ENCODE measurements around the gene HIRIP3. TPM values are rescaled to one million over a fixed set of nuclear protein-coding genes. Genes with fewer than 3 reads are reported as not detected.

HIRIP3 gene
- polyA plus RNA-seq, 1 of the 3 experiments (the other 2 are of a cell fraction): 18.9 TPM

GRCh38 chr16:29984137-29984763 is 11.2 kb downstream of the HIRIP3 start:
- Histone ChIP-seq H3K27me3 (ENCODE audit: insufficient read depth) (no peaks in the 10 kb centered on the region), H3K27ac (ENCODE audit: low read depth in 2 of 2, low read length in 1 of 2) (no peak overlapping the region), H3K4me2 (no peak overlapping the region), H4K20me1 (ENCODE audit: insufficient read depth) (no peaks in the 10 kb centered on the region), H2AFZ (ENCODE audit: low read depth) (no peak overlapping the region), H3F3A (replicated peaks; ENCODE audit: insufficient read depth) (no peaks in the 10 kb centered on the region), H3K4me3 (ENCODE audit: low read depth in 2 of 2, low read length in 1 of 2) (no peak overlapping the region), H3K4me1 (ENCODE audit: control insufficient read depth in 1 of 2, insufficient read depth in 2 of 2, low read depth in 1 of 2, low read length in 1 of 2) (no peaks in the 10 kb centered on the region), H3K9me2 (no peaks in the 10 kb centered on the region), H3K9me3 (no peaks in the 10 kb centered on the region), H3K79me2 (ENCODE audit: insufficient read depth) (no peaks in the 10 kb centered on the region), H3K9ac (no peak overlapping the region), H3K36me3 (replicated peaks in 1 of 2; ENCODE audit: control insufficient read depth in 1 of 2, insufficient read depth in 2 of 2, low read length in 1 of 2) (peaks cover 40 to 97% of the 10 kb centered on the region in 2 experiments)
- 89% methylated on average over 5 of the region's 6 CpGs for WGBS (ENCODE audit: low lambda C conversion rate)
- no peak for DNase-seq
- POLR2A ChIA-PET: no interaction called here
- TF ChIP-seq, protein P1, sequence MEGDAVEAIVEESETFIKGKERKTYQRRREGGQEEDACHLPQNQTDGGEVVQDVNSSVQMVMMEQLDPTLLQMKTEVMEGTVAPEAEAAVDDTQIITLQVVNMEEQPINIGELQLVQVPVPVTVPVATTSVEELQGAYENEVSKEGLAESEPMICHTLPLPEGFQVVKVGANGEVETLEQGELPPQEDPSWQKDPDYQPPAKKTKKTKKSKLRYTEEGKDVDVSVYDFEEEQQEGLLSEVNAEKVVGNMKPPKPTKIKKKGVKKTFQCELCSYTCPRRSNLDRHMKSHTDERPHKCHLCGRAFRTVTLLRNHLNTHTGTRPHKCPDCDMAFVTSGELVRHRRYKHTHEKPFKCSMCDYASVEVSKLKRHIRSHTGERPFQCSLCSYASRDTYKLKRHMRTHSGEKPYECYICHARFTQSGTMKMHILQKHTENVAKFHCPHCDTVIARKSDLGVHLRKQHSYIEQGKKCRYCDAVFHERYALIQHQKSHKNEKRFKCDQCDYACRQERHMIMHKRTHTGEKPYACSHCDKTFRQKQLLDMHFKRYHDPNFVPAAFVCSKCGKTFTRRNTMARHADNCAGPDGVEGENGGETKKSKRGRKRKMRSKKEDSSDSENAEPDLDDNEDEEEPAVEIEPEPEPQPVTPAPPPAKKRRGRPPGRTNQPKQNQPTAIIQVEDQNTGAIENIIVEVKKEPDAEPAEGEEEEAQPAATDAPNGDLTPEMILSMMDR (IDR thresholded peaks at IDR 0.05): no peak
- TF ChIP-seq EP300 (IDR thresholded peaks at IDR 0.05; ENCODE audit: borderline replicate concordance in 1 of 2, low read depth in 1 of 2, low read length in 1 of 2) (no peak), RCOR1 (IDR thresholded peaks at IDR 0.05; ENCODE audit: low read length) (no peak), YY1 (IDR thresholded peaks at IDR 0.05; ENCODE audit: low read depth) (no peak), SIN3A (IDR thresholded peaks at IDR 0.05; ENCODE audit: borderline replicate concordance, low read depth, low read length) (no peak), POLR2AphosphoS5 (IDR thresholded peaks at IDR 0.05; ENCODE audit: low read depth, low read length) (no peak), EZH2phosphoT487 (IDR thresholded peaks at IDR 0.05; ENCODE audit: borderline replicate concordance, low read depth) (no peak), SMC3 (IDR thresholded peaks at IDR 0.05; ENCODE audit: low read depth, low read length) (no peak), MEF2A (IDR thresholded peaks at IDR 0.05; ENCODE audit: borderline replicate concordance, low read depth) (no peak), TAF1 (IDR thresholded peaks at IDR 0.05; ENCODE audit: borderline replicate concordance, low read depth, low read length) (no peak), NRF1 (IDR thresholded peaks at IDR 0.05; ENCODE audit: low read depth, low read length) (no peak), JUND (IDR thresholded peaks at IDR 0.05) (no peak), FOSL2 (IDR thresholded peaks at IDR 0.05; ENCODE audit: borderline replicate concordance, low read depth) (no peak), TCF12 (IDR thresholded peaks at IDR 0.05) (no peak), FOXM1 (IDR thresholded peaks at IDR 0.05; ENCODE audit: low read depth) (no peak), REST (IDR thresholded peaks at IDR 0.05; ENCODE audit: low read depth, low read length) (no peak)
- TF ChIP-seq, protein P2, sequence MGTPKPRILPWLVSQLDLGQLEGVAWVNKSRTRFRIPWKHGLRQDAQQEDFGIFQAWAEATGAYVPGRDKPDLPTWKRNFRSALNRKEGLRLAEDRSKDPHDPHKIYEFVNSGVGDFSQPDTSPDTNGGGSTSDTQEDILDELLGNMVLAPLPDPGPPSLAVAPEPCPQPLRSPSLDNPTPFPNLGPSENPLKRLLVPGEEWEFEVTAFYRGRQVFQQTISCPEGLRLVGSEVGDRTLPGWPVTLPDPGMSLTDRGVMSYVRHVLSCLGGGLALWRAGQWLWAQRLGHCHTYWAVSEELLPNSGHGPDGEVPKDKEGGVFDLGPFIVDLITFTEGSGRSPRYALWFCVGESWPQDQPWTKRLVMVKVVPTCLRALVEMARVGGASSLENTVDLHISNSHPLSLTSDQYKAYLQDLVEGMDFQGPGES (IDR thresholded peaks at IDR 0.05; ENCODE audit: low read depth, low read length): no peak
- TF ChIP-seq, protein P3, sequence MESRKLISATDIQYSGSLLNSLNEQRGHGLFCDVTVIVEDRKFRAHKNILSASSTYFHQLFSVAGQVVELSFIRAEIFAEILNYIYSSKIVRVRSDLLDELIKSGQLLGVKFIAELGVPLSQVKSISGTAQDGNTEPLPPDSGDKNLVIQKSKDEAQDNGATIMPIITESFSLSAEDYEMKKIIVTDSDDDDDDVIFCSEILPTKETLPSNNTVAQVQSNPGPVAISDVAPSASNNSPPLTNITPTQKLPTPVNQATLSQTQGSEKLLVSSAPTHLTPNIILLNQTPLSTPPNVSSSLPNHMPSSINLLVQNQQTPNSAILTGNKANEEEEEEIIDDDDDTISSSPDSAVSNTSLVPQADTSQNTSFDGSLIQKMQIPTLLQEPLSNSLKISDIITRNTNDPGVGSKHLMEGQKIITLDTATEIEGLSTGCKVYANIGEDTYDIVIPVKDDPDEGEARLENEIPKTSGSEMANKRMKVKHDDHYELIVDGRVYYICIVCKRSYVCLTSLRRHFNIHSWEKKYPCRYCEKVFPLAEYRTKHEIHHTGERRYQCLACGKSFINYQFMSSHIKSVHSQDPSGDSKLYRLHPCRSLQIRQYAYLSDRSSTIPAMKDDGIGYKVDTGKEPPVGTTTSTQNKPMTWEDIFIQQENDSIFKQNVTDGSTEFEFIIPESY (IDR thresholded peaks at IDR 0.05; ENCODE audit: borderline replicate concordance, low read depth): no peak
- TF ChIP-seq, protein P4, sequence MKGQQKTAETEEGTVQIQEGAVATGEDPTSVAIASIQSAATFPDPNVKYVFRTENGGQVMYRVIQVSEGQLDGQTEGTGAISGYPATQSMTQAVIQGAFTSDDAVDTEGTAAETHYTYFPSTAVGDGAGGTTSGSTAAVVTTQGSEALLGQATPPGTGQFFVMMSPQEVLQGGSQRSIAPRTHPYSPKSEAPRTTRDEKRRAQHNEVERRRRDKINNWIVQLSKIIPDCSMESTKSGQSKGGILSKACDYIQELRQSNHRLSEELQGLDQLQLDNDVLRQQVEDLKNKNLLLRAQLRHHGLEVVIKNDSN (IDR thresholded peaks at IDR 0.05; ENCODE audit: borderline replicate concordance, low read depth): no peak
- CTCF ChIA-PET: no interaction called here
